Stomach smooth muscle (tissue), 2 donors: ENCODE data around the gene C1orf87.

Experiments
- H3K27ac ChIP-seq: one replicate; pipeline ENCODE4 v1.7.0; 2013; ENCODE audit warnings: mild to moderate bottlenecking, low read length, inconsistent platforms
- H3K27me3 ChIP-seq, 2 donors: one replicate each; pipeline ENCODE4 v1.7.0; 2013; ENCODE audit warnings: low read length in 2 of 2; ENCODE audit not compliant: insufficient read depth in 2 of 2, control insufficient read depth in 1 of 2
- H3K36me3 ChIP-seq, 2 donors: one replicate each; pipeline ENCODE4 v1.7.0; 2013; ENCODE audit warnings: low read length in 2 of 2; ENCODE audit not compliant: control insufficient read depth in 2 of 2, insufficient read depth in 2 of 2
- H3K4me1 ChIP-seq: one replicate; pipeline ENCODE4 v1.7.0; 2013; ENCODE audit warnings: low read length; ENCODE audit not compliant: control insufficient read depth, insufficient read depth
- H3K4me3 ChIP-seq, 2 donors: one replicate each; pipeline ENCODE4 v1.7.0; 2013; ENCODE audit warnings: low read length in 2 of 2
- H3K9ac ChIP-seq, 2 donors: one replicate each; pipeline ENCODE4 v1.7.0; 2013; ENCODE audit warnings: low read length in 2 of 2, mild to moderate bottlenecking in 1 of 2
- H3K9me3 ChIP-seq, 2 donors: one replicate each; pipeline ENCODE4 v1.7.0; 2013; ENCODE audit warnings: low read length in 2 of 2; ENCODE audit not compliant: control insufficient read depth in 2 of 2
- donor health status: healthy.
- donor health status: Pancreatic carcinoma.

Gene C1orf87

GRCh38 chr1:59997479-59998115, 76.0 kb downstream of the C1orf87 start:
- Histone ChIP-seq H3K9me3 (no peaks in the 10 kb centered on the region), H3K4me1 (no peaks in the 10 kb centered on the region), H3K36me3 (no peaks in the 10 kb centered on the region), H3K27ac (no peak overlapping the region), H3K9ac (no peak overlapping the region), H3K4me3 (no peak overlapping the region), H3K27me3 (no peaks in the 10 kb centered on the region)

GRCh38 chr1:59994302-59995198, 79.0 kb downstream of the C1orf87 start:
- no peaks in the 10 kb centered on the region for H3K36me3 ChIP-seq
- H3K27me3 ChIP-seq = no peaks in the 10 kb centered on the region
- H3K9me3 ChIP-seq = no peaks in the 10 kb centered on the region
- H3K27ac ChIP-seq = peak overlapping the region; percentile 37
- no peak overlapping the region for H3K9ac ChIP-seq
- no peak overlapping the region for H3K4me3 ChIP-seq
- H3K4me1 ChIP-seq = no peaks in the 10 kb centered on the region

GRCh38 chr1:59992040-59992820, 81.3 kb downstream of the C1orf87 start:
- no peaks in the 10 kb centered on the region for H3K4me1 ChIP-seq
- H3K4me3 ChIP-seq = no peak overlapping the region
- H3K36me3 ChIP-seq = no peaks in the 10 kb centered on the region
- no peaks in the 10 kb centered on the region for H3K9me3 ChIP-seq
- no peak overlapping the region for H3K9ac ChIP-seq
- H3K27me3 ChIP-seq = peaks cover 0 to 2% of the 10 kb centered on the region in 2 donors
- H3K27ac ChIP-seq = no peak overlapping the region

- H3K9ac ChIP-seq = no peak overlapping the region
- H3K27ac ChIP-seq = no peak overlapping the region
- H3K27me3 ChIP-seq = peaks cover 0 to 2% of the 10 kb centered on the region in 2 donors
- no peaks in the 10 kb centered on the region for H3K9me3 ChIP-seq
- H3K4me1 ChIP-seq = no peaks in the 10 kb centered on the region
- H3K36me3 ChIP-seq = no peaks in the 10 kb centered on the region
- no peak overlapping the region for H3K4me3 ChIP-seq
Observed at GRCh38 chr1:59990470-59990869, 83.1 kb downstream of the C1orf87 start.

- H3K4me1 ChIP-seq = no peaks in the 10 kb centered on the region
- no peaks in the 10 kb centered on the region for H3K9me3 ChIP-seq
- H3K36me3 ChIP-seq = no peaks in the 10 kb centered on the region
- peaks cover 0 to 2% of the 10 kb centered on the region in 2 donors for H3K27me3 ChIP-seq
- no peak overlapping the region for H3K9ac ChIP-seq
- no peak overlapping the region for H3K4me3 ChIP-seq
- no peak overlapping the region for H3K27ac ChIP-seq
Observed at GRCh38 chr1:59986516-59987310, 86.9 kb downstream of the C1orf87 start.

GRCh38 chr1:59985911-59986515, 87.6 kb downstream of the C1orf87 start:
- H3K36me3 ChIP-seq = no peaks in the 10 kb centered on the region
- H3K4me3 ChIP-seq = no peak overlapping the region
- H3K9me3 ChIP-seq = no peaks in the 10 kb centered on the region
- no peak overlapping the region for H3K9ac ChIP-seq
- H3K4me1 ChIP-seq = no peaks in the 10 kb centered on the region
- H3K27me3 ChIP-seq = peaks cover 0 to 2% of the 10 kb centered on the region in 2 donors
- no peak overlapping the region for H3K27ac ChIP-seq

- no peaks in the 10 kb centered on the region for H3K36me3 ChIP-seq
- no peaks in the 10 kb centered on the region for H3K4me1 ChIP-seq
- H3K27ac ChIP-seq = no peak overlapping the region
- no peaks in the 10 kb centered on the region for H3K27me3 ChIP-seq
- H3K4me3 ChIP-seq = no peak overlapping the region
- H3K9me3 ChIP-seq = no peaks in the 10 kb centered on the region
- no peak overlapping the region for H3K9ac ChIP-seq
Observed at GRCh38 chr1:59979666-59980065, 93.9 kb downstream of the C1orf87 start.

GRCh38 chr1:59978511-59978910, 95.1 kb downstream of the C1orf87 start:
- Histone ChIP-seq H3K4me3 (no peak overlapping the region), H3K27ac (no peak overlapping the region), H3K9ac (no peak overlapping the region), H3K4me1 (no peaks in the 10 kb centered on the region), H3K9me3 (no peaks in the 10 kb centered on the region), H3K27me3 (no peaks in the 10 kb centered on the region), H3K36me3 (no peaks in the 10 kb centered on the region)

GRCh38 chr1:59978026-59978425, 95.5 kb downstream of the C1orf87 start:
- H3K4me3 ChIP-seq = no peak overlapping the region
- H3K9ac ChIP-seq = no peak overlapping the region
- H3K27ac ChIP-seq = no peak overlapping the region
- H3K9me3 ChIP-seq = no peaks in the 10 kb centered on the region
- H3K4me1 ChIP-seq = no peaks in the 10 kb centered on the region
- H3K36me3 ChIP-seq = no peaks in the 10 kb centered on the region
- no peaks in the 10 kb centered on the region for H3K27me3 ChIP-seq

- no peaks in the 10 kb centered on the region for H3K4me1 ChIP-seq
- no peaks in the 10 kb centered on the region for H3K9me3 ChIP-seq
- no peaks in the 10 kb centered on the region for H3K27me3 ChIP-seq
- no peak overlapping the region for H3K27ac ChIP-seq
- H3K36me3 ChIP-seq = no peaks in the 10 kb centered on the region
- no peak overlapping the region for H3K4me3 ChIP-seq
- H3K9ac ChIP-seq = no peak overlapping the region
Observed at GRCh38 chr1:59977075-59977410, 96.5 kb downstream of the C1orf87 start.
